ENCODE measurements around the gene IL11.
"Not testable (repeated sequence)": the region's sequence is repeated elsewhere in the genome, so short reads cannot be mapped to it uniquely, and the experiment has no call there.

IL11 gene

DNA sequence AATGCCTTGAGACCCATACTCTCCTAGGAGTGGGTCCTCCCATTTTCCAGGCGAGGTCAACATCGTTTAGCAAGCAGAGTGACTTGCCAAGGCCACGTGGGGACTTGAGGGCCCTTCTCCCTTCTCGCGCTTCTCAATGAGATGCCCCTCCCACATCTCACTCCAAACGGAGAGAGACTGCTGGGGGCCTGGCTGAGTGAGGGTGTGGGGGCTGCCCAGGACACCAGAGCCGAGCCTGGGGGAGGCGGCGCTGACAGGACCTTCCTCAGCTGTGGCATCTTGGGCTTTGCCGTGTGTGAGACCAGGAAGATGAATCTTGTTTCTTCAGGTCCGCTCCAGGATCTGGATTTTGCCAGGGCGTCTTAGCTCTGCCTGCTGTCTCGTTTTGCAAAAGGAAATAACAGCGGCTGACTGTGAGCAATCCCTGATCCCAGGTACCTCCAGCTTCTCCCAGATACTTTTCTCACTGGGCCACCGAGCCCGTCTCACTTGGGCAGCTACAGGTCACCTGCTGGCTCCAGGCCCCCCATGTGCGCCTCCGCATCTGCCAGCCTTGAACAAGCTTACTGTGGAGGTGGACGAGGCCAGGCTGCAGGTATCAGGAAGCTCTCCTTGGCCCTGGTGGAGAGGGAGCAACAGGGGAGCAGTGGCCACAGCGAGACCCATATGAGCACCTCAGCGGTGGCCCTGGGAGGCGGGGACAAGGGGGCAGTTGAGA, 21.8 kb downstream of the IL11 start:
- DNase-seq: no peak

DNA sequence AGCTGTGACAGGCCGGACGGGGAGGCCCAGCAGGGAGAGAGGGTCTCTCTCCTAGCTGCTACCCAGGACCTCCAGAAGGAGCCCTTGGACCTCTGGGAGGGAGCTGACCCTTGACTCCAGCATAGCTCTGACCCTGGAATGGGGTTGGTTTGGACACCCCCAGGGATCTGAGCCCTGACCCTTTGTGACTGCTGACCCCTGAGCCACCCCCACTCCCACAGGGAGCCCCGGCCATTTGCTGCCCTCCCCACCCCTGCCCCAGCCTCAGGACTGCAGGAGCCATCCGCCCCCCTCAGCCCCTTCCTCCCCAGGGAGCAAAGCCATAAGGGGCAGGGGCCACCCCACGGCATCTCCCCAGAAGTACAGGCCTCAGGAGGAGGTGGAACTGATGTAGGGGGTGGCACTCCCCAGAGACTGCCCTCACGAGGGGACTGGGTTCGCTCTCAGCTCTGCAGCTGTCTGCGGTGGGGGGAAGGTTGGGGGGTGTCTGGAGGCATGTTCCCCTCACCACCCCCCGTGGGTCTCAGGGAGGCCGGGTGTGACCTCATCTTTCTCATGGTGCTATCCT, 22.7 kb downstream of the IL11 start:
- no peak for DNase-seq

DNA sequence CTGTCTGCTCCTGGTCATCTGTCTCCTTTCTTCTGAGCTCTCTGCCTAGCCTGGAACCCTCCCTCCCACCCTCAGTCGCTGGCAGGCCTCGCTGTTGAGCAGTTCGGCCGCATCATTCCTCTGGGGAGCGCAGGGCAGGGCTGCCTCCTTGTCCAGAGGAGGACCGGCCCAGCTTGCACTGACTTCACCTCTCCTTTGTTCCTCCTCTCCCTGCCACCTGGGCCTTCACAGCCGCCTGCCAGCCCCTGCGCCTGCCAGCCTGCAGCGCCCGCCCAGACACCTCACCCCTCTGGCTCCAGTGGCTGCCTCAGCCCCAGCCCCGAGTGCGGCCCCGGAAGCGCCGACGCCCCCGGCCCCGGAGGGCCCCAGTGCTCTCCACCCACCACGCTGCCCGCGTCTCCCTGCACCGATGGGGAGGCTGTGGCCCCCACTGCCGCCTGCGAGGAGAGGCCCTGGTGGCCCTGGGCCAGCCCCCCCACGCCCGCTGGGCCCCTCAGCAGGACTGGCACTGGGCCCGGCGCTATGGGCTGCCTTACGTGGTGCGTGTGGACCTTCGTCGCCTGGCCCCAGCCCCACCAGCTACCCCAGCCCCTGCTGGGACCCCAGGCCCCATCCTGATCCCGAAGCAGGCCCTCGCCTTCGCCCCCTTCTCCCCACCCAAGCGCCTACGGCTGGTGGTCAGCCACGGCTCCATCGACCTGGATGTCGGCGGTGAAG, 23.4 kb downstream of the IL11 start:
- no peak for DNase-seq

DNA sequence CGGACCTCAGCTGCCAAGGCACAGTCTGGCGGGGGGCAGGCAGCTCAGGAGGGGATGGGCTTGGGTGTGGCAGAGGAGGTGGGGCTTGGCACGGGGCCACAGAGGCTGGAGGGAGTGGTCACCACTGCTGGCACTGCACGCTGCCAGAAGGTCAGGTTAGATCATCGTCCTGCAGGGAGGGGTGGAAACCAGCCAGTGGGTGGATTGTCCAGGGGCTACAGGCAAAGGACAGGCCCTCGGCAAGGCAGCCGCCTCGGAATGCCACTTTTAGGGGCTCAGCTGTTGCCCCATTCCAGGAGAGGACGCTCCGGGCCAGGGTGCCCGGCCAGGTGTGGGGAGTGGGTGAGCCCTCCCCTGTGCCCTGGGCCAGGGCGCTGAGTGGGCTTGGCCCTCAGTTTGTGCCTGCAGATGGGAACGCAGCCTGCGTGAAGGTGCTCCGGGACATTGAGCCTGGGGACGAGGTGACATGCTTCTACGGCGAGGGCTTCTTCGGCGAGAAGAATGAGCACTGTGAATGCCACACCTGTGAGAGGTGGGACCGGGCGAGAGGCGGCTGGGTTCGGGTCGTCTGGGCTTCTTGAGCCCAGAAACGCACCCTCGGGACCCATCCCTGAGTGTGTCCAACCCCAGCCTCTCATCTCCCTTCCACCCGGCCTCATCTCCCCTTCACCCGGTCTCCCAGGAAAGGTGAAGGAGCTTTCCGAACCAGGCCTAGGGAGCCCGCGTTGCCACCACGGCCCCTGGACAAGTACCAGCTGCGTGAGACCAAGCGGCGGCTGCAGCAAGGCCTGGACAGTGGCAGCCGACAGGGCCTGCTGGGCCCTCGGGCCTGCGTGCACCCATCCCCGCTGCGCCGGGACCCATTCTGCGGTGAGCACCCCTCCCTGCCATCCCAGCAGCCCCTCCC, 24.2 kb downstream of the IL11 start:
- no peak for DNase-seq

DNA sequence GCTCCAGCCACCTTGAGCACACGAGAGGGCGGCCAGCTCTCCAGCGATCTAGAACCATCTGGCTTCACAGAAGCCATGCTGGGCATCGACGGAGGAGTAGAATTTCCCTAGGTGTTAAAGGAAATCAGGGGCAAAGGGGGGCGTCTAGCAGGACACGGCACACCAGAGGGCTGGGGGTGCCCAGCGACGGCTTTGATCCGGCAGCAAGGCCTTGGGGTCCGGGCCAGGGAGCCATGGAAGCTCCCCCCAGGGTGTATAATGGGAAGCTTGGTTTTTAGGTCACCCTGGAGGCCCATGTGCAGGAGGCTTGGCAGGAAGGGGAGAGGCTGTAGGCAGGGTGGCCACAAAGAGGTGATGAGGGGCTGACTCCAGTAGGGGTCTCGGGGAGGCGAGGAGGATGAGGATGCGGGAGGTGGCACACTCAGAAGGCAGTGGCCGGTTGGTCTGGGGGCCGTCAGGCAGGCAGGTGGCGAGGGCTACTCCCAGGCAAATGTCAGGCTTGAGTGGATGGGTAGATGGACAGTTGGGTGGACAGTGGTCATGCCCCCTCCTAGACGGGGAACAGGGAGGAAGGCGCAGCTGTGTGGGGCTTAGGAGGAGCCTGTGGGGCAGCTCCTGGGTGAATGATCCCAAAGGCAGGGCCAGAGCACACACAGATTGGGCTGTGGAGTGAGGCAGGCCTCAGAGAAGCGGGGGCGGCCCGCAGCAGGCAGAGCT, 25.0 kb downstream of the IL11 start:
- no peak for DNase-seq

DNA sequence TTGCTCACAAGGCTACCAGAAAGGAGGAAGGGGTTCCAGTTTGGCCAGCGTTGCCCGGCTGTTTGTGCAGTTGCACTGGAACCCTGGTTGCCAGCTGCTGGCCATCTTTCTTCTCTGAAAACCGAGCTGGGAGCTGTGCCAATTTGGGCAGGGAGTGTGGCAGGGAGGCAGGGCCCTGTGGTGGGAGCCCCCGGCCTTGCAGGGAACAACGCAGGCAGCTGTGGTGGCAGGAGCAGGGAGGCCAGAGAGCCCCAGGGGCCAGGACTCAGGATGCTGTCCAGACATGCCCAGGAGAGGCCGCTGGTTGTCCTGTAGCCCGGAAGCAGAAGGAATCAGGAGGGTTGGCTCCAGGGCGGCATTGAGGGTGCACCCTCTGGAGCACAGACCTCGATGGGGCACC, 25.8 kb downstream of the IL11 start:
- no peak for DNase-seq

DNA sequence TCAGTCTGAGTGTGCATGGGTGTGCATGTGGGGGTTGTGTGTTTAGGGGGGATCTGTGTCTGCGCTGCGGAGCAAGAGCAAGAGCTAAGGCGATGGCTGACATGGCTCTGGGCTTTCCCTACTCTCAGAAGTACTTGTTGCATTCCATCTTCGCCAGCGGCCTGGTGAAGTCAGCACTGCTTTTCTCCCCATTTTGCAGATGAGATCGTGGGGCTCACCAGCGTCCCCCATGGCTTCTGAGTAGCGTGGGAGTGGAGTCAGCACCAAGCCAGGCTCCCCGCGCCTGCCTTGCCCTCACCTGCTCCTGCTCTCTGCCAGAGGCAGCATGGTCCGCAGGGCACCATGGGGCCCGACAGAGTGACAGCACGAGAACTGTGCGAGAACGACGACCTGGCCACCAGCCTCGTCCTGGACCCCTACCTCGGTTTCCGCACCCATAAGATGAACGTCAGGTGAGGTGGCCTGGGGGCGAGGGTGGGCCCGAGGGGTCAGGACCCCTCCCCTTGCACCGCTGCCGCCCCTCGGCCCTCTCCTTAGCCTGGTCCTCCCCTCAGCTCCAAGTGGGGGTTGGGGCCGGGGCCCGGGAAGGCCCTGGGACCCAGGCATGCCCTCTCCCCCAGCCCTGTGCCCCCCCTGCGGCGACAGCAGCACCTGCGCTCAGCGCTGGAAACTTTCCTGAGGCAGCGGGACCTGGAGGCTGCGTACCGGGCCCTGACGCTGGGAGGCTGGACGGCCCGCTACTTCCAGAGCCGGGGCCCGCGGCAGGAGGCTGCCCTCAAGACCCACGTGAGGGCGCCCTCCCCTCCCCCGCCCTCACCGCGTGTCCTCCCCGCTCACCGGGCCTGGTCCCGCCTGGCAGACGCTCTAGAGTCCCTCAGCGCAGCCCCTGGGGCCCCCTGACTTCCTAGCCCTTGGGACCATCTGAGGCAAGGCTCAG, 28.4 kb downstream of the IL11 start:
- DNase-seq: no peak

DNA sequence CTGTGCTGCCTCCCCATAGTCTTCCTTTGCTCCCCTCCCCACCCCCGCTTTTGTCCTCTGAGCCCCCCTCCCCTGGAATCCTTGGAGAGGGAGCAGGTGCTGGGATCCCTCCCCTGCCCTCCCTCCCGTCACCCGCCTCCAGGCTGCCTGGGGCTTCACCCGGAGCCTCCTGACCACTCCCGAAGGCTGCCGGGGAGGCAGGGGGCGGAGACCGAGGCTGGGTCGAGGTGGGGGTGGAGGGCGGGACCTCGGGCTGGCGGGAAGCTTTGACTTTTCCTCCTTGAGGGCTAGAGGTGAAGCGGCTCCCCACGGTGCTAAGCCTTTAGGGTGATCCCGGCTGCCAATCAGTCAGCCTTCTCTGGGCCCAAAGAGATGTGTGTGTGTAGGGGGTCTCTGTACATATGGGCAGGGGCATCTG, 29.1 kb downstream of the IL11 start:
- DNase-seq: peak; percentile 87

DNA sequence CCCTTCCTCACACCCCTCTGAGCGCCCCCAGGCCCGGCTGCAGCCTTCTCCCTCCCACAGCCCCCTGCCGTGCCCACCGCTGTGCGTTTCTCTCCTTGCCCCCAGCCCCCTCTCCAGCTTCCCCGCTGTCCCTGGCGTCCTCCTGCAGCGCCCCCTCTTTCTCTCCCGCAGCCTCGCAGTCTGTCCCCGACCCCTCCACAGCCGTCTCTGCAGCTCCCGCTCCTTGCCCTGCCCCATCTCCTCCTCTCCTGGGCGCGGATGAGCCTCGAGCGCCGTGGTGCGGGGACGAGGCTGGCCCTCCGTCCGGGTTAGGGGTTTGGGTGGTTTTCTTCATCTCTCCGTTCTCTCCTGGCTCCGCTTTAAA, 29.5 kb downstream of the IL11 start:
- DNase-seq: peak; percentile 32

DNA sequence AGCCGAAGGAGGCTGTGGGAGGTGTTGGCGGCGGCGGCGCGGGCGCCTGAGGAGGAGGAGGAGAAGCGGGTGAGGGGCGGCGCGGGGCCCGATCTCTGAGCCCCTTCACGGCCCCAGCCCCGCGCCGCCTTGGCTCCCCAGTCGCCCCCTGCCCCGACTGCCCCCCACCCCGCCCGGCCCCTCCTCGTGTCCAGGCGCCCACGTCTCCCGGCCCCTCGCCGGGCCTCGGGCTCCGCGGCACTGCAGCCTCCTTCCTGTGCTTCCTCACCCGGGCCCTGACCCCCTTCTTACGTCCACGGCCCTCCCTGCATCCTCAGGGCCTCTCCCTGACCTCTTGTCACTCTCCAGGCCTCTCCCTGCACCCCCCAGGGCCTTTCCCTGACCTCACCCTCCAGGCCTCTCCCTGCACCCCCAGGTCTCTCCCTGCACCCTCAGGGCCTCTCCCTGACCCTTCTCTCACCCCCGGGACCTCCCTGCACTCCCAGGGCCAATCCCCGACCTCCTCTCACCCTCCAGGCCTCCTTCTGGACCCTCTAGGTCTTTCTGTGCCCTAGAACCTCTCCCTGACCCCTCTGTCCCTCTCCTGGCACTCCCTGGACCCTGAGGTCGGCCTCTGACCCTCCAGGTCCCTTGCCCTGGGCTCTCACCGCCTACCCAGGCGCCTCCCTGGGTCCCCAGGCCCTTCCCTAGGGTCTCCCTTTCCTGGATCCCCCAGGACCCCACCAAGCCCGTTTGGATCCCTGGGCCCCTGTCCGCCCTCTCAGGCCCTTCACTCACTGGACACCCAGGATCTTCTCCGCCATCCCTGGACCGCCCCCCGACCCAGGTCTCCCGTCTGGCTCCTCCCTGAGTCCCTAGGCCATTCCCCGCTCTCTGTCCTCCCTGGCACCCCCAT, 30.1 kb downstream of the IL11 start:
- no peak for DNase-seq

DNA sequence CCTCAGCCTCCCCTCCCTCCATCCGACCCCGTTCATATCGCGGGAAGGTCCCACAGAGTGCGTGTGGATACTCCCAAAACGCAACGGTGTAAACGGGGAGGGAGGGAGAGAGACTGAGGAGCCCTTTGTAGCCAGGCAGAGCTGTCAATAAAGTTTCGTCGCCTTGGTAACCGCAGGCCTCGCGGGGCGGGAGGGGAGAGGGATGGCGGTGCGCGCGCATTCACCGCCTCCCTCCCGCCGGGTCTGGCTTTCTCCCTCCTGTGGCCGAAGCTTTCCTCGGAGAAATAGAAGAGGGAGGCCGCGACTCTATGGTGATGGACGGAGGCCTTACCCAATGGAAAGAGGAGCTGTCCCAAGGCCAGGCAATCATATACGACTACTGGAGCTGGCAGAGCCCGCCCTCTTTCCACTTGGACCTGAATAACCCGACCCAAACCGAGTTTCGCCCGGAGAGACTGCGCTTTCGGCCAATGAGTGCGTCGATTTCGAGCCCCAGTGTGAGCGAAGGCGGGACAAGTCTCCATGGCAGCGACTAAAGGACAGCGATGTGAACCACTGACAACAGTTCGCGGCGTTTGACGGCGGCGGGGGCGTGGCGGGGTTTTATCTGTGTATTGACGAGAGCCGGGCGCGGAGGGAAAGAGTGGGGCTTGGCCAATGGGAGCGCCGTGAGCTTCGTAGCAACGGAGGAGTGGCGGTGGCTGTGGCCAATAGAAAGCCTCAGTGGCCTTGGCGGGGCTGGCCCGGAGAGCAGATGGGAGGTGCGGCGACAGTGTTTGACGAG, 31.0 kb downstream of the IL11 start, which contains the start of gene KMT5C:
TSS of gene KMT5C (plus strand) at position 772 of the 784 bp plus-strand sequence. CDS start 2,061 bp downstream, outside the sequence.
- DNase-seq: peak; percentile 100

DNA sequence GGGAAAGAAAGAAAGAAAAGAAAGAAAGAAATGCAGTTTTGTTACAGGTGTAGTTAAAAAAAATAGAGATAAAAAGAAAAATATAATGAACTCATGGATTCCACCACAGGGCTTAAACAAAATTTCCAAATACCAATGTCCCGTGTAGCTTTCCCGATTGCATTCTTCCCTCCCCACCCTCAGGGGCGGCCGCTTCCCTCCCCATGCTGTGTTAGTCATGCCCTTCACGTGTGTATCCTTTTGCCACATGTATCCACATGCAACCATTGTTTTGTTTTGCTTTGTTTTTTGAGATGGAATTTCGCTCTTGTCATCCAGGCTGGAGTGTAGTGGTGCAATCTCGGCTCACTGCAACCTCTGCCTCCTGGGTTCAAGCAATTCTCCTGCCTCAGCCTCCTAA, 34.2 kb downstream of the IL11 start:
- DNase-seq: no peak

DNA sequence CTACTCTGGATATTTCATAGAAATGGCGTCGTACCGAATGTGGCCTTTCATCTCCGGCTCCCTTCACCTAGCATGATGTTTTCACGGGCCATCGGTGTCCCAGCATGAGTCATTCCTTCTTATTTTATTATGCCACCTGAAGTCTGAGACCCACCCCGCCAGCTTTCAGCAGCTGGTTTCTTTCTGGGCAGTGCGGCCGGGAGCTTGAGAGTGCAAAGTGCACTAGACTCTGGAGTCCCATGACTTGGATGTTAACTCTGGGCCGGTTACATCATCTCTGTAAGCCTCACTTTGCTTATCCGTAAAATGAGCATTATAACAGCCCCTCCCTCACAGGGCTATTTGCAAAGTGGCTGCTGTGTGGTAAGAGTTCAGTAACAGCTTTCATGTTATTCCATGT, 36.4 kb downstream of the IL11 start:
- DNase-seq: no peak

DNA sequence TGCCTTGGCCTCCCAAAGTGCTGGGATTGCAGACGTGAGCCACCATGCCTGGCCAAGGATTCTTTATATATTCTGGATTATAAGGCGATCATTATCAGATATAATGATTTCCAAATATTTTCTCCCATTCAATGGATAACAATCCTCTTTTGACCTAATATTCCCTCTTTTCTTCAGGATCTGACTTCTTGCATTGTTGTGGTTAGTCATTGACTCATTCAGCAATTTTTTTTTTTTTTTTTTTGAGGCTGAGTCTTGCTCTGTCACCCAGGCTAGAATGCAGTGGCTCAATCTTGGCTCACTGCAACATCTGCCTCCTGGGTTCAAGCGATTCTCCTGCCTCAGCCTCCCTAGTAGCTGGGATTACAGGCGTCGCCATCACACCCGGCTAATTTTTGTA, 40.5 kb downstream of the IL11 start:
- not testable (repeated sequence) for DNase-seq

DNA sequence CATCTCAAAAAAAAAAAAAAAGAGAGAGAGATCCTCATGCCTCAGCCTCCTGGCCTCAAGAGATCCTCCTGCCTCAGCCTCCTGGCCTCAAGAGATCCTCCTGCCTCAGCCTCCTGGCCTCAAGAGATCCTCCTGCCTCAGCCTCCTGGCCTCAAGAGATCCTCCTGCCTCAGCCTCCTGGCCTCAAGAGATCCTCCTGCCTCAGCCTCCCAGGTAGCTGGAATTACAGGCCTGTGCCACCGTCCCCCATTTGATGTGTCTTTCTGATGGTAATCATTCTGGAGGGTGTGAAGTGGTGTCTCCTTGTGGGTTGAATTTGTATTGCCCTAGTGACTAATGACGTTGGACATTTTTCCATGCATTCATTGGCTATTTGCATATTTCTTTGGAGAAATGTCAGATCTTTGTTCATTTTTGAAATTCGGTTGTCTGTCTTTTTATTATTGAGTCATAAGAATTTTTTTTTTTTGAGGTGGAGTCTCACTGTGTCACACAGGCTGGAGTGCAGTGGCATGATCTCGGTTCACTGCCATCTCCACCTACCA, 41.4 kb downstream of the IL11 start:
- not testable (repeated sequence) for DNase-seq

DNA sequence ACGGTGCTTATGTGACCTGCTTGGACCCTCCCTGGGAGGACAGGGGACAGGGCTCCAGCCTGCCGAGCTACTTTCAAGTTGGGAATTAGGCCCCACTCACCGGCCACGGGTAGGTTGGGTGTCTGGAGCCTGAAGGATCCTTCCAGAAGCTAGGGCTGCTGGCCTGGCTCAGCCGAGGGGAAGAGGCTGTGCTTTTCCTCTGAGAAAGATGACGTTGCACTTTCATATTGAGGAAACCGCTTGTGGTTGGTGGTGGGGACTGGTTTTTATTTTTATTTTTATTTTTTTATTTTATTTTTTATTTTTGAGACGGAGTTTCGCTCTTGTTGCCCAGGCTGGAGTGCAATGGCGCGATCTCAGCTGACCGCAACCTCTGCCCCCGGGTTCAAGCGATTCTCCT, 45.1 kb downstream of the IL11 start, which contains the start of gene TMEM150B:
TSS of gene TMEM150B (minus strand) at position 170 of the 400 bp plus-strand sequence. CDS start 4,305 bp downstream, outside the sequence.
- no peak for DNase-seq

DNA sequence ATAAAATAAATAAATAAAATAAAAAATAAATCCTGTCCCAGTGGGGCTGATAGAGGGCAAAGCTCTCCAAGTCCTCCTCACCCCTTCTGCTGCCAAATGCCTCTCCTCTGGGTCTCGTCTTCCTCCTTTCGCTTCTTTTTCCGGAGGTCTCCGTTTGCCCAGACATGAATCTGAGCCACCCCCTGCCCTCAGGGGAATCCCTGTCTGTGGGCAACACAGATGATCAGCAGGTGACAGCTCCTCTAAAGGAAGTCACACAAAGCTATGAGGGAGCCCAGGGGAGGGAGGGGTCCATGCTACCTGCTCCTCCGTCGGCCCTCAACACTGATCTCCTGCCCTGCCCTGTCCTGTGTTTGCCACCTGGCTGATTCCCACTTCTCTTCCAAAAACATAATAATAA, 45.6 kb downstream of the IL11 start:
- DNase-seq: no peak

DNA sequence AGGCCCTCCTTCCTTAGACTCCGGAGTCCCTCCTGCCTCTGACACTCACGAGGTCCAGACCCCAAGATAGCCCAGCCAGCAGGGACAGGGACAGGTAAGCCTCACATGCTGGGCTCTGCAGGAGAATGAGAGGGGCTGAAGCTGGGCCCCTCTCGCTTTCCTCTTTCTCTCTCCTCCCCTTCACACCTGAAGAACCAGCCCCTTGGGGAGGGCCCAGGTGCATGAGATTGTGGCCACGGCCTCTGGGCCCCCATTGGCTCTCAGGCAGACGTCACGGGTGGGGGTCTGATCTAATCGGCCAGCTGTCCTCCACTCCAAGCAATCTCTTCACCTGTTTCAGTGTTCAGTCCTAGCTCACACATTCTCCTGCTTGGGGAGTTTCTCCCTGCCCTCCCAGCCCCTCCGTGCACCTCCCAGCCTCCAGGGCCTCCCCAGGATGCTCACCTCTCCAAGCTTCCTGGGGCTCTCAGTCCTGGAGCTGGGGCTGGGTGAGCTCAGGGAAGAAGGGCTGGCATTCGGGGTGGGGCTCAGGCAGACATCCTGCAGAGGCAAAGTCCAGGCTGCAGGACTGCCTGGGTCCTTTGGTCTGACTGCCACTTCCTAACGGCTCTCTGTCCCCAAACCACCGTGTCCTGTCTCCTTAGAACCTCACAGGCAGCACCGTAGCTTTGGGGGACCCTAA, 47.9 kb downstream of the IL11 start:
- DNase-seq: no peak
